Hepatocyte (in vitro differentiated cells): ENCODE results near the gene SRP68.

ENCODE experiments used
- CTCF ChIP-seq: fragments of 200-600 bp; sonication (generic); IDR thresholded peaks from 2 replicates; pipeline ENCODE4 v1.5.1; 2016; ENCODE audit warnings: antibody characterized with exemption, mild to moderate bottlenecking; ENCODE audit not compliant: poor library complexity
- EZH2phosphoT487 ChIP-seq: fragments of 200-600 bp; sonication (generic); IDR thresholded peaks from one replicate; pipeline ENCODE4 v1.6.1; 2018; ENCODE audit warnings: antibody characterized with exemption, mild to moderate bottlenecking, low read depth, moderate library complexity; ENCODE audit not compliant: unreplicated experiment, severe bottlenecking

- TF ChIP-seq CTCF (no peak), EZH2phosphoT487 (no peak)
Observed at GRCh38 chr17:76097716-76098295, 25.5 kb upstream of the SRP68 start.
